AG09309 (cell line): ENCODE data around the gene CDKN3.
A peak's percentile ranks its signal among the peaks of the same experiment; 100 is the strongest.
"Not testable (repeated sequence)": the region's sequence is repeated elsewhere in the genome, so short reads cannot be mapped to it uniquely, and the experiment has no call there.

Experiments
- DNase-seq: peaks from one replicate; pipeline ENCODE4 v3.0.0-alpha.2; 2010; ENCODE audit warnings: low read depth
- H3K4me3 ChIP-seq: 2 replicates; pipeline ENCODE4 v1.5.1; 2011; ENCODE audit warnings: mild to moderate bottlenecking, low read depth, low read length, moderate library complexity; ENCODE audit not compliant: control insufficient read depth
- CTCF ChIP-seq: IDR thresholded peaks from 2 replicates; pipeline ENCODE4 v1.5.1; 2011; ENCODE audit warnings: mild to moderate bottlenecking, low read depth, low read length, inconsistent platforms; ENCODE audit not compliant: insufficient read depth, control insufficient read depth; ENCODE audit errors: missing control alignments

The CDKN3 gene

GRCh38 chr14:54440037-54440436 lies 43.2 kb downstream of the CDKN3 start:
- no peak for DNase-seq
- H3K4me3 ChIP-seq: peak overlapping the region; percentile 76
- no peak for TF ChIP-seq CTCF

- TF ChIP-seq CTCF: no peak
- H3K4me3 ChIP-seq: peak overlapping the region; percentile 76
- no peak for DNase-seq
These were observed 43.7 kb downstream of the CDKN3 start for GRCh38 chr14:54440476-54440872.

- peak; percentile 70 for TF ChIP-seq CTCF
- H3K4me3 ChIP-seq: peak within 1 kb of the TSS; percentile 76
- DNase-seq: peak; percentile 70
These were observed 44.4 kb downstream of the CDKN3 start, which contains the start of gene CNIH1 for GRCh38 chr14:54440873-54441868. TSS of gene CNIH1 (minus strand) at chr14:54441374. CDS start at chr14:54441327, 47 bp downstream.

- H3K4me3 ChIP-seq, DNase-seq: not testable (repeated sequence)
These were observed 46.2 kb downstream of the CDKN3 start for GRCh38 chr14:54442961-54443360.

GRCh38 chr14:54443981-54444380 lies 47.2 kb downstream of the CDKN3 start:
- DNase-seq: peak; percentile 75
- H3K4me3 ChIP-seq: peak overlapping the region; percentile 19
- TF ChIP-seq CTCF: no peak

- DNase-seq: peak; percentile 61
- TF ChIP-seq CTCF: no peak
- peak overlapping the region; percentile 19 for H3K4me3 ChIP-seq
These were observed 47.9 kb downstream of the CDKN3 start for GRCh38 chr14:54444681-54445080.

- TF ChIP-seq CTCF: no peak
- DNase-seq: no peak
- no peak overlapping the region for H3K4me3 ChIP-seq
These were observed 49.4 kb downstream of the CDKN3 start for GRCh38 chr14:54446161-54446693.
